H9 (cell line): Measurements from ENCODE around the gene NPIPB6. TPM values are rescaled to one million over a fixed set of nuclear protein-coding genes. Genes with fewer than 3 reads are reported as not detected.

Experiments used
- DNase-seq: peaks from one replicate; pipeline ENCODE4 v3.0.0-alpha.2; 2017
- H2AFZ ChIP-seq: one replicate; pipeline ENCODE4 v1.6.1; 2013; ENCODE audit warnings: mild to moderate bottlenecking, low read length, control low read depth, moderate library complexity
- H2AK5ac ChIP-seq: 2 replicates; pipeline ENCODE4 v1.6.1; 2013; ENCODE audit warnings: low read length, control low read depth, mixed read lengths; ENCODE audit not compliant: insufficient read length
- H2BK120ac ChIP-seq: one replicate; pipeline ENCODE4 v1.6.1; 2013; ENCODE audit warnings: low read depth, mild to moderate bottlenecking, low read length, control low read depth, inconsistent platforms; ENCODE audit not compliant: poor library complexity, severe bottlenecking
- H2BK12ac ChIP-seq: 2 replicates; pipeline ENCODE4 v1.6.1; 2013; ENCODE audit warnings: low read length, control low read depth, mixed read lengths, low read depth; ENCODE audit not compliant: insufficient read length
- H2BK15ac ChIP-seq: 2 replicates; pipeline ENCODE4 v1.6.1; 2013; ENCODE audit warnings: low read depth, low read length, control low read depth
- H2BK20ac ChIP-seq: one replicate; pipeline ENCODE4 v1.6.1; 2013; ENCODE audit warnings: low read depth, mild to moderate bottlenecking, low read length, control low read depth, inconsistent platforms; ENCODE audit not compliant: poor library complexity, severe bottlenecking
- H2BK5ac ChIP-seq: 2 replicates; pipeline ENCODE4 v1.6.1; 2013; ENCODE audit warnings: low read length, control low read depth, mixed read lengths; ENCODE audit not compliant: insufficient read length
- H3K14ac ChIP-seq: 2 replicates; pipeline ENCODE4 v1.6.1; 2013; ENCODE audit warnings: low read length, control low read depth; ENCODE audit not compliant: insufficient read depth
- H3K18ac ChIP-seq: 2 replicates; pipeline ENCODE4 v1.6.1; 2013; ENCODE audit warnings: low read depth, mild to moderate bottlenecking, mixed read lengths, low read length, control low read depth; ENCODE audit not compliant: insufficient read length
- H3K23ac ChIP-seq: 2 replicates; pipeline ENCODE4 v1.6.1; 2013; ENCODE audit warnings: low read length, control low read depth, mixed read lengths, low read depth; ENCODE audit not compliant: insufficient read length
- H3K23me2 ChIP-seq: 2 replicates; pipeline ENCODE4 v1.6.1; 2013; ENCODE audit warnings: low read depth, mild to moderate bottlenecking, mixed read lengths, low read length, control low read depth; ENCODE audit not compliant: insufficient read length, poor library complexity, severe bottlenecking
- H3K27ac ChIP-seq: 2 replicates; pipeline ENCODE4 v1.5.1; 2013; ENCODE audit warnings: low read length, control low read depth, mixed read lengths, low read depth; ENCODE audit not compliant: insufficient read length
- H3K27me3 ChIP-seq: 2 replicates; pipeline ENCODE4 v1.6.1; 2013; ENCODE audit warnings: low read length, control low read depth, inconsistent platforms; ENCODE audit not compliant: insufficient read depth
- H3K4ac ChIP-seq: 2 replicates; pipeline ENCODE4 v1.6.1; 2013; ENCODE audit warnings: low read depth, mild to moderate bottlenecking, control low read depth, inconsistent platforms, low read length, moderate library complexity
- H3K4me1 ChIP-seq: 2 replicates; pipeline ENCODE4 v1.6.1; 2013; ENCODE audit warnings: low read length, control low read depth, inconsistent platforms; ENCODE audit not compliant: insufficient read depth
- H3K4me2 ChIP-seq: 2 replicates; pipeline ENCODE4 v1.6.1; 2013; ENCODE audit warnings: low read length, control low read depth, mixed read lengths; ENCODE audit not compliant: insufficient read length, insufficient read depth
- H3K56ac ChIP-seq: 2 replicates; pipeline ENCODE4 v1.6.1; 2013; ENCODE audit warnings: low read depth, mild to moderate bottlenecking, mixed read lengths, low read length, control low read depth; ENCODE audit not compliant: insufficient read length
- H3K79me1 ChIP-seq: 2 replicates; pipeline ENCODE4 v1.6.1; 2013; ENCODE audit warnings: low read depth, mild to moderate bottlenecking, moderate library complexity, low read length, control low read depth, inconsistent platforms; ENCODE audit not compliant: insufficient read depth, poor library complexity, severe bottlenecking
- H3K79me2 ChIP-seq: 2 replicates; pipeline ENCODE4 v1.6.1; 2013; ENCODE audit warnings: low read length, control low read depth, inconsistent platforms; ENCODE audit not compliant: insufficient read depth
- H3K9ac ChIP-seq: 2 replicates; pipeline ENCODE4 v1.6.1; 2013; ENCODE audit warnings: low read length, control low read depth, mixed read lengths; ENCODE audit not compliant: insufficient read length; ENCODE audit errors: extremely low read depth
- H3K9me3 ChIP-seq: one replicate; pipeline ENCODE4 v1.6.1; 2013; ENCODE audit warnings: low read depth, low read length, inconsistent platforms; ENCODE audit not compliant: control insufficient read depth
- H3T11ph ChIP-seq: one replicate; pipeline ENCODE4 v1.6.1; 2013; ENCODE audit warnings: mild to moderate bottlenecking, low read length, control low read depth, inconsistent platforms
- H4K20me1 ChIP-seq: one replicate; pipeline ENCODE4 v1.6.1; 2013; ENCODE audit not compliant: control insufficient read depth, insufficient read length, insufficient read depth
- H4K5ac ChIP-seq: 2 replicates; pipeline ENCODE4 v1.6.1; 2013; ENCODE audit warnings: low read depth, mild to moderate bottlenecking, mixed read lengths, low read length, control low read depth; ENCODE audit not compliant: insufficient read length
- H4K8ac ChIP-seq: replicated peaks from 2 replicates; pipeline ENCODE4 v1.6.1; 2013; ENCODE audit warnings: low read length, control low read depth, mixed read lengths, low read depth; ENCODE audit not compliant: insufficient read length
- H4K91ac ChIP-seq: 2 replicates; pipeline ENCODE4 v1.6.1; 2013; ENCODE audit warnings: low read depth, mild to moderate bottlenecking, moderate library complexity, mixed read lengths, low read length, control low read depth; ENCODE audit not compliant: insufficient read length
- H3K27ac Mint-ChIP-seq, 3 experiments: 2 replicates in 2 of 3; 3 replicates in 1 of 3; pipeline ENCODE4 v1.8.0; 2020 to 2021; ENCODE audit warnings: mixed read lengths in 3 of 3, mild to moderate bottlenecking in 1 of 3, moderate library complexity in 1 of 3
- H3K27me3 Mint-ChIP-seq: 2 replicates; pipeline ENCODE4 v1.8.0; 2021; ENCODE audit warnings: low read depth, mild to moderate bottlenecking, moderate library complexity, mixed read lengths
- H3K36me3 Mint-ChIP-seq, 3 experiments: 2 replicates in 2 of 3; 3 replicates in 1 of 3; pipeline ENCODE4 v1.8.0; 2020 to 2021; ENCODE audit warnings: low read depth in 3 of 3, mixed read lengths in 3 of 3; ENCODE audit not compliant: insufficient read depth in 1 of 3
- H3K4me1 Mint-ChIP-seq, 2 experiments: 2 replicates each; pipeline ENCODE4 v1.8.0; 2020; ENCODE audit warnings: mixed read lengths in 2 of 2
- H3K4me3 Mint-ChIP-seq, 2 experiments: 2 replicates in 1 of 2; 3 replicates in 1 of 2; pipeline ENCODE4 v1.8.0; 2020 to 2021; ENCODE audit warnings: mild to moderate bottlenecking in 2 of 2, mixed read lengths in 2 of 2, moderate library complexity in 1 of 2
- H3K9me3 Mint-ChIP-seq, 2 experiments: 2 replicates in 1 of 2; 3 replicates in 1 of 2; pipeline ENCODE4 v1.8.0; 2020; ENCODE audit warnings: mild to moderate bottlenecking in 2 of 2, mixed read lengths in 2 of 2, moderate library complexity in 1 of 2
- CTCF ChIP-seq: fragments of 200-600 bp; sonication (generic); conservative IDR thresholded peaks from 3 replicates; pipeline ENCODE4 v1.8.0; 2021; ENCODE audit warnings: antibody characterized with exemption, mild to moderate bottlenecking
- WGBS: extraction: QIAGEN DNeasy Blood & Tissue Kit; methylation state at CpG from one replicate; pipeline ENCODE4 v1.1.7; 2013; ENCODE audit warnings: missing lambda C conversion rate, low lambda C conversion rate, mixed read lengths; ENCODE audit not compliant: insufficient read length; ENCODE audit errors: extremely low coverage; 5-methylcytosine and 5-hydroxymethylcytosine counted together
- total RNA-seq: library from RNA; stranded (reverse); gene quantifications from 2 replicates; pipeline ENCODE4 v1.2.1, GENCODE V29; 2021

NPIPB6 gene
- total RNA-seq, 1 experiment from 2014 or later, result 5.2 TPM

- no peaks in the 10 kb centered on the region for H3K9me3 Mint-ChIP-seq
- H2BK15ac ChIP-seq, result no peak overlapping the region
These were observed 47.3 kb downstream of the NPIPB6 start for GRCh38 chr16:28316054-28316453.

More at GRCh38 chr16:28316054-28316453, 47.3 kb downstream of the NPIPB6 start:
- no CpG with 5 or more reads among the region's 6 CpGs for WGBS
- no peak overlapping the region for H3T11ph ChIP-seq
- H2BK20ac ChIP-seq, result no peak overlapping the region
- Mint-ChIP-seq H3K27ac (peak overlapping the region in 1 of 3 experiments; percentile 55; a peak in 1 of 7 replicates), H3K4me1 (no peaks in the 10 kb centered on the region), H3K36me3 (peaks cover 22 to 38% (median 31%) of the 10 kb centered on the region in 3 experiments), H3K4me3 (no peak overlapping the region), H3K27me3 (no peaks in the 10 kb centered on the region)
- H4K8ac ChIP-seq, result no peak overlapping the region
- H3K27ac ChIP-seq, result no peak overlapping the region
- H3K79me1 ChIP-seq, result no peaks in the 10 kb centered on the region
- no peak for TF ChIP-seq CTCF
- no peak for DNase-seq
- no peak overlapping the region for H2AFZ ChIP-seq
- no peak overlapping the region for H3K4ac ChIP-seq
- no peak overlapping the region for H3K14ac ChIP-seq
- H2AK5ac ChIP-seq, result no peak overlapping the region
- H3K9ac ChIP-seq, result no peak overlapping the region
- no peaks in the 10 kb centered on the region for H3K23me2 ChIP-seq
- no peaks in the 10 kb centered on the region for H3K79me2 ChIP-seq
- H3K27me3 ChIP-seq, result no peaks in the 10 kb centered on the region
- no peak overlapping the region for H2BK120ac ChIP-seq
- no peak overlapping the region for H4K5ac ChIP-seq
- no peak overlapping the region for H2BK5ac ChIP-seq
- H3K18ac ChIP-seq, result no peak overlapping the region
- no peaks in the 10 kb centered on the region for H3K4me1 ChIP-seq
- H3K23ac ChIP-seq, result no peak overlapping the region
- H3K56ac ChIP-seq, result no peak overlapping the region
- H2BK12ac ChIP-seq, result no peak overlapping the region
- no peaks in the 10 kb centered on the region for H3K9me3 ChIP-seq
- H4K91ac ChIP-seq, result no peak overlapping the region
- peaks cover 3% of the 10 kb centered on the region for H4K20me1 ChIP-seq
- no peak overlapping the region for H3K4me2 ChIP-seq
